ENCODE results near the gene NUDT16L1.

DNA sequence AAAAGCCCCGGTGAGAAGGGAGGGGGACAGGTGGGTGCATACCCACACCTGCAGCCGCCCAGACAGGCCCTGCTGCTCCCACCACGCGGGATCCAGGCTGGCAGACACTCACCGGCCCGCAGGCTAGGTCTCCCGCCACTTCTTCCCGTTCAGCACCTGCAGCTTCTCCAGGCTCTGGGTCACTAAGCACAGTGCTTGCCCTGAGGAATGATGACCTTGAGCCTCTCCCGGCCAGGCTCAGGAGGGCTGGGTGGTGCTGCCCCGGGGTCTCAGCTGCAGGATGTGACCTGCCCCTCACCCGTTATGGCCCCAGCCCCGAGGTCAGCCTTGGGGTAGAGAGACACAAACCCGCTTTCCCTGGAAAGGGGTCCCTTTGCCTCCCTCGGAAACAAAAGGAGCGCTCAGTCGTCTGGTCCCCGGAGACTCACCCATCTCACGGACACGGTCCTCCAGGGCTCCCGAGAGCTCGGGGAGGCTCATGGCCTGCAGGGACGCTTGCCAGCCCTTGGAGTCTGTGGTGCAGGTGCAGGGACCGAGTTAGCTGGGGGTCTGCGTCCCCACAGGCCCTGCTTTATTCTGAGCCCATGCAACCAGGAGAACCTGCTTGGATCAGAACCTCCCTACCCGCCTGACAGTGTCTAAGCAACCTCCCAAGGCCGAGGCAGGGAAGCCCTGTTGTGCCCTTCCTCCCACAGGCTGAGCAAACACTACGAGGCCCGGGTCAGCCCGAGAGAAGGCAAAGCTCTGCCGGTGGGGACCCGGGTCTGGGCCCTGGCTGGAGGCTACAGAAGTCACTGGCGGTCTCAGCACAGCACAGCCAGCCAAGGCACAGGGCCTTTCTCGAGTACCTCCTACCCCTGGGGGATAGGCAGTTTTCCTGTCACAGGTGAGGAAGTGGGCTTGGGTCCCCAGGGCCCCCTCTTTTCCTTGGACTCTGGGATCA, 3.8 kb downstream of the NUDT16L1 start:
- TF ChIP-seq RAD21 (IDR thresholded peaks at IDR 0.05; ENCODE audit: low read depth) (no peak), TAF1 (IDR thresholded peaks at IDR 0.05; ENCODE audit: low read depth) (no peak)
